Omental fat pad (tissue), 4 donors: ENCODE results near the gene FOXI2. TPM values are rescaled to one million over a fixed set of nuclear protein-coding genes. Genes with fewer than 3 reads are reported as not detected.

Experiments used
- ATAC-seq: fragments of 150-250 bp; one replicate; pipeline ENCODE4 v1.9.1; 2016; ENCODE audit warnings: mild to moderate bottlenecking, moderate library complexity; ENCODE audit not compliant: low FRiP score
- DNase-seq: peaks from one replicate; pipeline ENCODE4 v3.0.0-alpha.2; 2019; ENCODE audit warnings: low spot score
- CTCF ChIP-seq, 3 donors: fragments of 450-650 bp; IDR thresholded peaks; one replicate each; pipeline ENCODE4 v1.5.1; 2016 to 2017; ENCODE audit warnings: antibody characterized with exemption in 3 of 3, mild to moderate bottlenecking in 3 of 3, moderate library complexity in 2 of 3
- total RNA-seq, 4 donors: library from RNA; depleted of rRNA; stranded (reverse); fragments of >200 nt; gene quantifications; one replicate each; pipeline ENCODE4 v1.1.0, GENCODE V29; 2016

Gene FOXI2
- total RNA-seq, 4 donors from 2014 or later: not detected

GRCh38 chr10:127699311-127699710 lies 37.7 kb upstream of the FOXI2 start:
- ATAC-seq (no peak), DNase-seq (no peak)
- TF ChIP-seq CTCF (IDR thresholded peaks at IDR 0.05): no peak

GRCh38 chr10:127702271-127702670 lies 34.7 kb upstream of the FOXI2 start:
- no peak for DNase-seq
- no peak for TF ChIP-seq CTCF (IDR thresholded peaks at IDR 0.05)
- ATAC-seq: no peak

- DNase-seq: no peak
- no peak for ATAC-seq
- TF ChIP-seq CTCF (IDR thresholded peaks at IDR 0.05): no peak
These were observed 21.7 kb upstream of the FOXI2 start for GRCh38 chr10:127715249-127715648.

- DNase-seq (no peak), ATAC-seq (no peak)
- TF ChIP-seq CTCF (IDR thresholded peaks at IDR 0.05): no peak
These were observed 21.1 kb upstream of the FOXI2 start for GRCh38 chr10:127715782-127716378.

- no peak for DNase-seq
- no peak for TF ChIP-seq CTCF (IDR thresholded peaks at IDR 0.05)
These were observed 16.8 kb upstream of the FOXI2 start for GRCh38 chr10:127720142-127720541.

GRCh38 chr10:127720903-127721302 lies 16.1 kb upstream of the FOXI2 start:
- no peak for DNase-seq
- no peak for TF ChIP-seq CTCF (IDR thresholded peaks at IDR 0.05)
- no peak for ATAC-seq

More at GRCh38 chr10:127720142-127720541, 16.8 kb upstream of the FOXI2 start:
- ATAC-seq: no peak

GRCh38 chr10:127734753-127735152 lies 2.2 kb upstream of the FOXI2 start:
- DNase-seq (no peak), ATAC-seq (no peak)
- TF ChIP-seq CTCF (IDR thresholded peaks at IDR 0.05): no peak
